ENCODE data around the gene GTF3C6.

DNA sequence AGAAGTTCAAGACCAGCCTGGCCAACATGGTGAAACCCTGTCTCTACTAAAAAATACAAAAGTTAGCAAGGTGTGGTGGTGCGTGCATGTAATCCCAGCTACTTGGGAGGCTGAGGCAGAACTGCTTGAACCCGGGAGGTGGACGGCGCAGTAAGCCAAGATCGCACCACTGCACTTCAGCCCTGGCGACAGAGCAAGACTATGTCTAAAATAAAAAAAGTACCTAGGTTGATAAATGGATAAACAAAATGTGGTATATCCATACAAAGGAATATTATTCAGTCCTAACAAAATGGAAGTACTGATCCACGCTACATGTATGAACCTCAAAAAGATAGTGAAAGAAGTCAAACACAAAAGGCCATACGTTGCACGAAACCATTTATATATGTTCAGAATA is 22.1 kb downstream of the GTF3C6 start:
- TF ChIP-seq, protein P1, sequence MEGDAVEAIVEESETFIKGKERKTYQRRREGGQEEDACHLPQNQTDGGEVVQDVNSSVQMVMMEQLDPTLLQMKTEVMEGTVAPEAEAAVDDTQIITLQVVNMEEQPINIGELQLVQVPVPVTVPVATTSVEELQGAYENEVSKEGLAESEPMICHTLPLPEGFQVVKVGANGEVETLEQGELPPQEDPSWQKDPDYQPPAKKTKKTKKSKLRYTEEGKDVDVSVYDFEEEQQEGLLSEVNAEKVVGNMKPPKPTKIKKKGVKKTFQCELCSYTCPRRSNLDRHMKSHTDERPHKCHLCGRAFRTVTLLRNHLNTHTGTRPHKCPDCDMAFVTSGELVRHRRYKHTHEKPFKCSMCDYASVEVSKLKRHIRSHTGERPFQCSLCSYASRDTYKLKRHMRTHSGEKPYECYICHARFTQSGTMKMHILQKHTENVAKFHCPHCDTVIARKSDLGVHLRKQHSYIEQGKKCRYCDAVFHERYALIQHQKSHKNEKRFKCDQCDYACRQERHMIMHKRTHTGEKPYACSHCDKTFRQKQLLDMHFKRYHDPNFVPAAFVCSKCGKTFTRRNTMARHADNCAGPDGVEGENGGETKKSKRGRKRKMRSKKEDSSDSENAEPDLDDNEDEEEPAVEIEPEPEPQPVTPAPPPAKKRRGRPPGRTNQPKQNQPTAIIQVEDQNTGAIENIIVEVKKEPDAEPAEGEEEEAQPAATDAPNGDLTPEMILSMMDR (IDR thresholded peaks at IDR 0.05 in 2 of 3, conservative IDR thresholded peaks at IDR 0.05 in 1 of 3; ENCODE audit: borderline replicate concordance in 1 of 3, insufficient read depth in 1 of 3, low read depth in 2 of 3, low read length in 2 of 3): no peak
- TF ChIP-seq RAD21 (IDR thresholded peaks at IDR 0.05; ENCODE audit: low read depth): no peak
- no peak for TF ChIP-seq EZH2 (IDR thresholded peaks at IDR 0.05)
- no peak for TF ChIP-seq EZH2phosphoT487 (IDR thresholded peaks at IDR 0.05; ENCODE audit: borderline replicate concordance)
